GM21528 (cell line): ENCODE data around the gene LGI2.
"Not testable (repeated sequence)": the region's sequence is repeated elsewhere in the genome, so short reads cannot be mapped to it uniquely, and the experiment has no call there.

Experiments
- ATAC-seq: cut with Tn5 transposase; IDR thresholded peaks from one replicate; pipeline ENCODE4 v1.9.1; 2021; ENCODE audit warnings: mild to moderate bottlenecking, moderate library complexity; ENCODE audit not compliant: unreplicated experiment, low FRiP score

LGI2 gene, protein sequence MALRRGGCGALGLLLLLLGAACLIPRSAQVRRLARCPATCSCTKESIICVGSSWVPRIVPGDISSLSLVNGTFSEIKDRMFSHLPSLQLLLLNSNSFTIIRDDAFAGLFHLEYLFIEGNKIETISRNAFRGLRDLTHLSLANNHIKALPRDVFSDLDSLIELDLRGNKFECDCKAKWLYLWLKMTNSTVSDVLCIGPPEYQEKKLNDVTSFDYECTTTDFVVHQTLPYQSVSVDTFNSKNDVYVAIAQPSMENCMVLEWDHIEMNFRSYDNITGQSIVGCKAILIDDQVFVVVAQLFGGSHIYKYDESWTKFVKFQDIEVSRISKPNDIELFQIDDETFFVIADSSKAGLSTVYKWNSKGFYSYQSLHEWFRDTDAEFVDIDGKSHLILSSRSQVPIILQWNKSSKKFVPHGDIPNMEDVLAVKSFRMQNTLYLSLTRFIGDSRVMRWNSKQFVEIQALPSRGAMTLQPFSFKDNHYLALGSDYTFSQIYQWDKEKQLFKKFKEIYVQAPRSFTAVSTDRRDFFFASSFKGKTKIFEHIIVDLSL

GRCh38 chr4:25030277-25031076 is at the start of gene LGI2:
TSS of gene LGI2 (minus strand) at chr4:25030946. CDS start at chr4:25030693, 253 bp downstream.
- ATAC-seq: no peak

GRCh38 chr4:25078523-25078922 is 47.8 kb upstream of the LGI2 start:
- ATAC-seq: no peak

GRCh38 chr4:25076625-25077398 is 46.1 kb upstream of the LGI2 start:
- ATAC-seq: no peak

- ATAC-seq: no peak
These were observed 45.1 kb upstream of the LGI2 start for GRCh38 chr4:25075851-25076250.

GRCh38 chr4:25075129-25075528 is 44.4 kb upstream of the LGI2 start:
- ATAC-seq: no peak

DNA sequence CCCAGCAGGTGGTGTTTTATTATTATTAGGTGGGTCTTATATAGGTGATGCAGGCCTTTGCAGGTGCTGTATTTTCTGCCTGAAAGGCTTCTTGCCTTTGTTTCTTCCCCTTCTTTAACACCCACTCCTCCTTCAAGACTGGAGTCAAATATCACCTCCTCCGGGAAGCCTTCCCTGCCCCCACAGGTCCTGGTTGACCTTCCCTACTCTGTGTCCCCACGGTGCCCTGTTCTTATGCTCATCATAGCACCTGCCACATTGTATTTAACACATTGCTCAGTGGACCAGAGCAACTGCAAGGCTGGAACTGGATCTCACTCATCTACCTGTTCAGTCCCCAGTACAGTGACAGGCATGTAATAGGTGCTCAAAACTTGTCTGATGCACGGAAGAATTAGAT is 39.8 kb upstream of the LGI2 start:
- ATAC-seq: no peak

- ATAC-seq: no peak
These were observed 38.3 kb upstream of the LGI2 start for GRCh38 chr4:25069014-25069413.

- ATAC-seq: no peak
These were observed 37.6 kb upstream of the LGI2 start for GRCh38 chr4:25068386-25068785.

- no peak for ATAC-seq
These were observed 35.3 kb upstream of the LGI2 start for GRCh38 chr4:25065932-25066590.

DNA sequence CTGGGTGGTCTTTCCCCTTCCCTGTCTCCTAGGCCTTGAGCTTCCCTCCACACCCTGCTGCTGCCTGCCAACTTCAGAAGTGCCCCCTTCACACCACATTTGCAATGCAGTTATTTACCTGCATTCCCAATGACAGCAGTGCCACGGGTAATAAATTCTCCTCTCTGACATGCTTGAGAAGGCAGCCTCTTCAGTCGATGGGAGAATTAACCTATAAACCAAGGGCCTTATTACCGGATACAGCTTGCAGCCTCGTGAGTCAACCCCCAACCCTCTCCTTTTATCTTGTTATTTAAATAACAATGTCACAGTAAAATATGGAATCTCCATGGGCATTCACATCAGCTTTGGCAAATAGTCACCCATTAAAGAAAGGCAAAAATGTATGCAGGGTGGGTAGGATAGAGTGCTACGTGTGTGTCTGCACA is 34.7 kb upstream of the LGI2 start:
- no peak for ATAC-seq

- not testable (repeated sequence) for ATAC-seq
These were observed 33.7 kb upstream of the LGI2 start for GRCh38 chr4:25064447-25064846.

GRCh38 chr4:25063116-25063515 is 32.4 kb upstream of the LGI2 start:
- ATAC-seq: no peak

DNA sequence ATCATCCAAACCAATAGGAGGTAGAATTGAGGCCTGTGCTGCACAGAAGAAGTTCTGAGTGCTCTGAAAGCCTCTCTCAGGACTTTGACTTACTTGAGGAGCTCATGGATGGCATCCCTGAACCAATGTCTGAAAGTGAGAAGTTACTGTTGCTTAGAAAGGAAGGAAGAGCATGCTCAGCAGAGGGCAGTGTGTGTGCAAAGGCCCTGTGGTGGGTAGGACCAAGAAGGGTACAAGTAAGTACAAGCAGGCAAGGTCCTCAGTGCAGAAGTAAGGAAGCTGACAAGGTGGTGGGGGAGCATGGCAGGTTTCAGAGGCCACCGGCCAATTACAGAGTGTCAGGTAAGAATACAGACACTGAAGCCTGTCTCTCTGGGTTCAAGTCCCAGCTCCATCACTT is 31.4 kb upstream of the LGI2 start:
- ATAC-seq: no peak

DNA sequence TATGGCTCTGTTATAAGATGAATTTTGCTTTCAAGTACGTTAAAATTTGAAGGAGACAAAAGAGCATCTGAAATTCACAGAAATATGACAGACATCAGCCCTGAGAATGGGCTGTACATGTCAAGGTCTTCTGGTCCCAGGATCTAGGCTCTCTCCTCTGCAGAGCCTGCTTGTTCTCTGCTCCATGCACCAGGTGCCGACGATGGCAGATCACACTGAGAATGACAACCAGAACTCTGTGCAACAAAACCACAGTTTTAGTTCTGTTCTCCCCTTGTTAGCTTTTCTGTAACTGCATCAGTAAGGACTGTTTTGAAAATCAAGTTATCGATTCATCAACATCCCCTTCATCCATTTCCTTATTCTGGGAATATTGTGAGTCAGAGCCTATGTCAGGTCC is 30.9 kb upstream of the LGI2 start:
- no peak for ATAC-seq

DNA sequence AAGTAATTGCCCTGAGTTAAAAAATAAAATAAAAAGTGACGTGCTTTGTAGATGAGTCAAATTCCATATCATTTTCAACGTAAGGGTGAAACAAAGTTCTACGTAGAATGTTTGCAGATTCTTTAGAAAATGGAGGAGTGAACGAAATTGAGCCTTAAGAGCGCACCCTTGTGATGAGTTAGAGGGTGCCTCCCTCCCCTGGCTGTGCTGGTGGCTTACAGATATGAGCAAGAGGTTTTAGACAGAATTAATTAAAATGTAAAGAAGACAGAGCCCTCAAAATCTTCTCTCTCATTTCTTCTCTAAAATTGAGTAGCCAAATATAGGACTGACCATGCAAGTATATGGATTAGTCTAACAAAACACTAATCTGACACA is 30.2 kb upstream of the LGI2 start:
- ATAC-seq: no peak

DNA sequence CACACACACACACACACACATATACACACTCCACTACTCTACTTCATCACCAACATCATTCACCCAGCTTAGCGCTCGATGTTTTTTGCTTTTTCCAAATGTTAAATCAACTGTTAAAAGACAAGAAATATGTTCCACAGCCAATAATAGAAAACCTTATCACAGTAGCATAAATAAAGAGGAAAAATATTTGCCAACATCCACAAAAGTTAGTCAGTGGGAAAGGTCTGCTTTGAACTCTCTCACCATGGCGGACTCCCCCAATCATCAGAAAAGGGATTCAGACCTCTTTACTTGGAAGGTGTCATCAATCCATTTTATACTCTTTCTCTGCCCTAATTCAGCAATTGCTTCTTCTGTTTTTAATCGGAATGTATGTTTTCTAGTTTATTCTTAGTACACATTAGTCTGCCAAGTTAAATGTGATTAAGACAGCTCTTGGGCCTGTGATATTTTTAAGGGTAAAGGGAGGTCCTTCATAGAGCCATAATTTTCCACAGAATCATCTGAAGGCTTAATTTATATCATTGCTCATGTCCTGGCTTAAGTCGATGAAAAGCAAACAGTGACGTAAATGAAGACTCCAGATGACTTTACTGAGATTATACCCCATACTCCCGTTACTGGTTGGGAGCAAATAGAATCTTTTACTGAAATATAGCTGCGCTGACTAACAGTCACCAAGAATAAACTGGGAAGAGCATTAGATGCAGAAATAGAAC is 29.7 kb upstream of the LGI2 start:
- no peak for ATAC-seq

GRCh38 chr4:25059791-25060190 is 29.0 kb upstream of the LGI2 start:
- ATAC-seq: no peak

DNA sequence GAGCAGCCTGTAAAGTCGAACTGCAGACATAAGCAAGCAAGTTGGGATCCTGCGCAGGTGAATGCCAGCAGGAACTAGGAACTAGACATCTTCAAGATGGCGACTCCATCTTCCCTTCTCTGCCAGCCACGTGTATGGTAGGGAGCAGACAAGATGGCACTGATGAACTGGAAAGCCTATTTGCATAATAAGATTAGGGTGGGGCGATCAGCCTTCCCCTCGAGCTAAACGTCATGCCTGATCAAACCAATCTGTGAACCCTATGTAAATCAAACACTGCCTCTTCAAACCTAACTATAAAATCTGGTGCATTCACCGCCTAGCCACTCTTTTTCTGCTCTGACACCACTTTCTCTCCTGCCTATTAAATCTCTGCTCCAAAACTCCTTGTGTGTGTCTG is 28.1 kb upstream of the LGI2 start:
- no peak for ATAC-seq

DNA sequence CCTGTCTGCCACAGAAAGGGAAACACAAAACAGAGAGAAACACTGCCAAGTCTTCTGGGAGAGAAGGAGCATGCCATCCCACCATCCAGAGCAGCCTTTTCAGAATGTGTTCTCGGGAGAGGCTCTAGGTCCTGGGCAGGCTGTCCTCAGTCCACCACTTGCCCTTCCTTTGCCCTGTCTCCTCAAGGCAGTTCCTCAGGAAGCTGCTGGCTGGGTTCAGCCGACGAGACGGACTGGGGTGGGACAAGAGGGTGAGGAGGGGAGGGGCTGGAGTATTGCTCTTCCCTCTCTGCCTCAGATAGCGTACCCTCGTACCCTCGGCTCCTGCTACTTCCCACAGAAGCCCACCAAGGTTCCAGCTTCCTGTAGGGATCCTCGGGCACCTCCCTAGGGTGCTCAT is 26.6 kb upstream of the LGI2 start:
- no peak for ATAC-seq

DNA sequence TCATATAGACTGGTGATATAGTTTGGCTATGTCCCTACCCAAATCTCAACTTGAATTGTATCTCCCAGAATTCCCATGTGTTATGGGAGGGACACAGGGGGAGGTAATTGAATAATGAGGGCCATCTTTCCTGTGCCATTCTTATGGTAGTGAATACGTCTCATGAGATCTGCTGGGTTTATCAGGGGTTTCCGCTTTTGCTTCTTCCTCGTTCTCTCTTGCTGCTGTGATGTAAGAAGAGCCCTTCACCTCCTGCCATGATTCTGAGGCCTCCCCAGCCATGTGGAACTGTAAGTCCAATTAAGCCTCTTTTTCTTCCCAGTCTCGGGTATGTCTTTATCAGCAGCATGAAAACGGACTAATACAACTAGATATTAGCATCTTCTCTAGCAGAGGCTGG is 21.3 kb upstream of the LGI2 start:
- not testable (repeated sequence) for ATAC-seq
